Kidney glomerular epithelial cell (primary cell): ENCODE data around the gene TUFM.
A peak's percentile ranks its signal among the peaks of the same experiment; 100 is the strongest.
"Not testable (repeated sequence)": the region's sequence is repeated elsewhere in the genome, so short reads cannot be mapped to it uniquely, and the experiment has no call there.

Source experiments
- DNase-seq: peaks from one replicate; lab custom pipeline; 2025; lab: John Stamatoyannopoulos, UW

Gene TUFM

DNA sequence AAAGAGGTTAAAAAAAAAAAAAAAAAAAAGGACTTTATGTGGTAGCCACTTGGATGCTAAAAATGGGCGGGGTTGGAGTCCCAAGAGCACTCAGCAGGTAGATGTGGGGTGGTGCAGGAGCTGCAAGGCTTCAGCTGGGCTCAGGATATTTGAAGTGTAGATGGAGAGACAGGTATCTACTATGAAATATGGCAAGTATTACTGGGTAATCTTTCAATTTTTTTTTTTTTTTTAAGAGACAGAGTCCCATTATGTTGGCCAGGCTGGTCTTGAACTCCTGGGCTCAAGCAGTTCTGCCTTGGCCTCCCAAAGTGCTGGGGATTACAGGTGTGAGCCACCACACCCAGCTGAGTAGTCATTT is 7.6 kb downstream of the TUFM start:
- DNase-seq: no peak

DNA sequence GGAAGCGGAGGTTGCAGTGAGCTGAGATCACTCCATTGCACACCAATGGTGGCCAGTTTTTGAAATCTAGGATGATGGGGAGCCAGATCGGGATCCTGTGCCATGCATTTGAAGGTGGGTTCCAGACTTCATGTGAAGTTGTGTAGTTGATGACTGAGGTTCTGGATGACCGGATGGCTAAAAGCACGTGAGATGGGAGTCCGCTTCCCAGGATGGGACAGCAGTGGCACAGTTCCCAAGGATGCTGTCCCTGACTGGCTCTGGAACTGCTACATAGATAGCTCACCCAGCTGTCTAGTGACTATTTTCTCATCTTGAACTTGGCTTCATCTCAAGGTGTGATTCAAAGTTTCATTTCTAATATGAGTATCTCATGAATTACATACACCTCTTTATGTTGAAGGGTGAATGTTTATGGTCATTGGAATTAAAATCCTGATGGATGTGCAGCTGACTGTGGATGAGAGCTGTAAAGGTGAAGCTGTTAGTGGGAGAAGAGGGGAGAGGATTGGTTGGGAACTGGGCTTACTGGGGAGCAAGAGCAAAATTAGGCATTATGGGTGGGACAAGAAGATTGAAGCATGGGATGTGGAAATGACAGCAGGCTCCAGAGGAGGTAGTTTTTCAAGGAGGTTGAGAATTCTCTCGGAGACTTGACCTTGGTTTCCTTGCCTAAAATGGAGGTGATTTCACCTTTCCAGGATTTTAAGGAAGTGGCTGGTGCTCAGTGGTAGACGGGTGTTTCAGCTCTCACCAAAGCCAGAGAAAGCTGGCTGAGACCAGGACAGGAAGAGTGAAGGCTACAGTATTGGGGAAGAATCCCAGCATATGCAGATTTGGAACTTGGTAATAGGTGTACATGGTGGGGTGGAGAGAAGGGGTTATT is 8.2 kb downstream of the TUFM start:
- no peak for DNase-seq

DNA sequence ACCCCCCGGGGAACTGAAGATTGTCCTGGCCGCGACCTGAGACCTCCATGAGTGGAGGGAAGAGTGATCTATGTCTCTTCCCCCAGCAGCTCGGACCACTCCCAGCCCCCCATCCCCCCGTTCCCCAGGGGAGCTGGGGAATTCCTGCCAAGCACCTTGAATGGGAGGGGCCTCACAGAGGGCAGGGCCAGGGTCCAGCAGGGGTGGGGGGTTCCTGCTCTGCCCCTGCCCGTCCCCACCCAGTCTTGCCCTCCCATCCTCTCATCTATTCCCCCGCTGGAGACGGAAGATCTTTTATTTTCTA is 9.4 kb downstream of the TUFM start:
- DNase-seq: no peak

DNA sequence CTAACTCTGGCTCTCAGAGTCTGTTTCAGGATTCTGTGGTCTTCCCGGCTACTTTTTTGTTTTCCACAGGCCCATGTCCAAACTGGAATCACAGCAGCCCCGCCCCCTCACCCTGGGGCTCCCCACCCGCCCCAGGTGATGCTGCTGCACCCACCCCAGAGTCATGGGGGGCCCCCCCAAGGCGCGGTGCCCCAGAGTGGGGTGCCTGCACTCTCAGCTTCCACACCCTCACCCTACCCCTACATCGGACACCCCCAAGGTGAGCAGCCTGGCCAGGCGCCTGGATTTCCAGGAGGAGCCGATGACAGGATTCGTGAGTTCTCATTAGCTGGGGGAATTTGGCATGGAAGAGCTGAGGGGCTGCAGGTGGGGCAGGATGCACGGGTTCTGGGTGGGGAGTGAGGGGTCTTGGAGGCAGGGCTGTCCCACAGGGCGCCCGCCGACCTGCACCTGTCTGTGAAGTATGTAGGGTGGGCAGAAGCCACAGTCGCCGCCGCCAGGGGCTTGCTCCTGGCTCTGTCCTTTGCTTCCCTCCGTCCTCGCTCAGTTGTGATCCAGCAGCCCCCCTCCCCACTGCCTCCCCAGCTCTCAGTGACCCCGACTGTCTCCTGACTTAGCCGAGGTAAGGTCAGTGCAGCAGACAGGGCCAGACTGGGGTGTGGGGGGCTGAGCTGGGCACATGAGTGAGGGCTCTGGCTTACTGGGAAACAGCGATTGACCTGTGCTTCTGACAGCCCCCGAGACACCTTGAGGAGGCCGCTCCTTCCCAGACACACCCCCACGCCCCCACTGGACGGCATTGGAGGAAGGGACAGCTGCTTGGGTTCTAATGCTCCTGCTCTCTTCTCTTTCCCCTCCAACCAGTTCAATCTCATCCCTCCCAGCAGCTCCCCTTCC is 10.0 kb downstream of the TUFM start:
- DNase-seq: no peak

DNA sequence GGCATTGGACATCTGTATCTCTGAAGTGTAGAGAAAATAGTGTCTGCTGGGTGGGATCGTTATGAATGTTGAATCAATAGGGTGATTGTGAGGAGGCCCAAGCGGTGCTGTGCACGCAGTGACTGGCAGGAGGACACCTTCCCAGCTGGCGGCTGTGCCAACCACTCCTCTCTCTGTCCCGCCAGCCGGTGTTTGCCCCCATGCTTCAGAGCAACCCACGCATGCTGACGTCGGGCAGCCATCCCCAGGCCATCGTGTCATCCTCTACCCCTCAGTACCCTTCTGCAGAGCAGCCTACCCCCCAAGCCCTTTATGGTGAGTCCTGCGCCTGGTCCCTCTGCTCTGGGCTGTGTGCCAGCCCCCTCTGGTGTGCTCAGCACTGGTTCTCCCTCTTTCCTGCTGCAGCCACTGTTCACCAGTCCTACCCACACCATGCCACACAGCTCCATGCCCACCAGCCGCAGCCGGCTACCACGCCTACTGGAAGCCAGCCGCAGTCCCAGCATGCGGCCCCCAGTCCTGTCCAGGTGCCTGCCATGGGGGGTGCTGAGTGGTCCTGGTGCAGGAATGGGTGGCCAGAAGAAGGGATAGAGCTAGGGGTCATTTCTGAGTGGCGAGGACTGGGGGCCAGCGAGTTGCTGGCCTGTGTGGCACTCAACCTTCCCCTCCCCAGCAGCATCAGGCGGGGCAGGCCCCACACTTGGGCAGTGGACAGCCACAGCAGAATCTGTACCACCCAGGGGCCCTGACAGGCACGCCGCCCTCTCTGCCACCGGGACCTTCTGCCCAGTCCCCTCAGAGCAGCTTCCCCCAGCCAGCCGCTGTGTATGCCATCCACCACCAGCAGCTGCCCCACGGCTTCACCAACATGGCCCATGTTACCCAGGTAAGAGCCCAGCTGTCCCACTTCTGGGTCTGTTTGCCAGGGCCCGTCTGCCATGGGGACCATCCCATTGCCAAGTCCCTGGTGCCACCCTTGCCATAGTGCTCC is 11.0 kb downstream of the TUFM start:
- no peak for DNase-seq

DNA sequence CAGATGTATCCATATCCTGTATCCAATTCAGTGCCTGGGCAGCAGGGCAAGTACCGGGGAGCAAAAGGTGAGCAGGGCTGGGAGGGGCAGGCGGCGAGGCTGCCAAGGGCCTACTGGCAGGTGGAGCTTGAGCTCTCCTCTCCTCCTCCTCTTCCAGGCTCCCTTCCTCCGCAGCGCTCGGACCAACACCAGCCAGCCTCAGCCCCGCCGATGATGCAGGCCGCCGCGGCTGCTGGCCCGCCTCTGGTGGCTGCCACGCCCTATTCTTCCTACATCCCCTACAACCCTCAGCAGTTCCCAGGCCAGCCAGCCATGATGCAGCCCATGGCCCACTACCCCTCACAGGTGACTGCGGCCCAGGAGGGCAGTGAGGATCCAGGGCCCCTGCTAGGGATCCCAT is 11.8 kb downstream of the TUFM start:
- DNase-seq: no peak

DNA sequence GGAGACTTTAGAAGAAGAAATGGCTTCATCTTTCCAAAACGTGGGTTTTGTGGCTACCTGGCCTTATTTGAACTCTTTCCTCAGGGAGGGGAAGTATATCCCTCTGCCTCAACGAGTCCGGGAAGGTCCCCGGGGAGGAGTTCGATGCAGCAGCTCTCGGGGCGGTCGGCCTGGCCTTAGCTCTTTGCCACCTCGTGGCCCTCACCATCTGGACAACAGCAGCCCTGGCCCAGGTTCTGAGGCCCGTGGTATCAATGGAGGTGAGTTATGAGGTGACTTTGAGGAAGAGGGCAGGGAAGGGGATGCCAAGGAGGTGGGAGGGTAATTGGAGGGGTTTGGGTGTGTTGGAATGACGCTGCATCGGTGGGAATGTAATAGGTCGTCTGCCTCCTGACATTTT is 15.6 kb downstream of the TUFM start:
- DNase-seq: no peak

DNA sequence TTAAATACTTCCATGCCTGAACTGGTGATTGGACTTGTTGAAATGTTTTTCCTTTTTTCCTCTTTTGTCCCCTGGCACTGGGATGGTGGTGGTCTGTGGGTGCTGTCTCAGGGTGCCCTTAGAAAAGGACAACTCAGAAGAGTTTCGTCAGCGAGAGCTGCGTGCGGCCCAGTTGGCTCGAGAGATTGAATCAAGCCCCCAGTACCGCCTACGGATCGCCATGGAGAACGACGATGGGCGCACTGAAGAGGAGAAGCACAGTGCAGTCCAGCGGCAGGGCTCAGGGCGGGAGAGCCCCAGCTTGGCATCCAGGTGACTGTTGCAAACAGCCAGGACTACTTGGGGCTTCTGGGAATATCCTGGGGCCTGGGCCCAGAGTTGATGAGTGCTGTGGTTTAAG is 16.4 kb downstream of the TUFM start:
- no peak for DNase-seq

DNA sequence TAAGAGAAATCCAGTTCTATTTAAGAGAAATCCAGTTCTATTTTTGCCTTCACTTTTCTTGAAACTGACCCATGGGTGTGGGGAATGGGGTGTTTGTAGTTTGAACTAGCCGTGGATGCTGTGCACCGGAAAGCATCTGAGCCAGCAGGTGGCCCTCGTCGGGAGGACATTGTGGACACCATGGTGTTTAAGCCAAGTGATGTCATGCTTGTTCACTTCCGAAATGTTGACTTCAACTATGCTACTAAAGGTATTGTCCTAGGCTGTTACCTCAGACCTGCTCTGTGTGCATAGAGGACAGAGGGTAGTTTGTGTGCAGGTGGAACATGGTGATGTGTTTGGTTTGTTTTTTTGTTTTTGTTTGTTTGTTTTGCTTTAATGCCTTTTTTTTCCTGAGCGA is 20.0 kb downstream of the TUFM start:
- DNase-seq: no peak

DNA sequence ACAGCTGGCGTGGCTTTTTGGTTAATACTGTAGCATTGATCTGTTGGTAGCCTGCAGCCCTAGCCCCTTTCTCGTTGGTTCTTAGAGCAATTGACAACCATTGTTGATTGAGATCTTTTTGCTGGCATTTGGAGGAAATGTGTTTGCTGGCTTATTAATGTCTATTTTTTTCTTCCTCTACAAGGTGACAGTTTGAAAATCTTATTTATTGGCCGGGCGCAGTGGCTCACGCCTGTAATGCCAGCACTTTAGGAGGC is 21.5 kb downstream of the TUFM start:
- DNase-seq: no peak

DNA sequence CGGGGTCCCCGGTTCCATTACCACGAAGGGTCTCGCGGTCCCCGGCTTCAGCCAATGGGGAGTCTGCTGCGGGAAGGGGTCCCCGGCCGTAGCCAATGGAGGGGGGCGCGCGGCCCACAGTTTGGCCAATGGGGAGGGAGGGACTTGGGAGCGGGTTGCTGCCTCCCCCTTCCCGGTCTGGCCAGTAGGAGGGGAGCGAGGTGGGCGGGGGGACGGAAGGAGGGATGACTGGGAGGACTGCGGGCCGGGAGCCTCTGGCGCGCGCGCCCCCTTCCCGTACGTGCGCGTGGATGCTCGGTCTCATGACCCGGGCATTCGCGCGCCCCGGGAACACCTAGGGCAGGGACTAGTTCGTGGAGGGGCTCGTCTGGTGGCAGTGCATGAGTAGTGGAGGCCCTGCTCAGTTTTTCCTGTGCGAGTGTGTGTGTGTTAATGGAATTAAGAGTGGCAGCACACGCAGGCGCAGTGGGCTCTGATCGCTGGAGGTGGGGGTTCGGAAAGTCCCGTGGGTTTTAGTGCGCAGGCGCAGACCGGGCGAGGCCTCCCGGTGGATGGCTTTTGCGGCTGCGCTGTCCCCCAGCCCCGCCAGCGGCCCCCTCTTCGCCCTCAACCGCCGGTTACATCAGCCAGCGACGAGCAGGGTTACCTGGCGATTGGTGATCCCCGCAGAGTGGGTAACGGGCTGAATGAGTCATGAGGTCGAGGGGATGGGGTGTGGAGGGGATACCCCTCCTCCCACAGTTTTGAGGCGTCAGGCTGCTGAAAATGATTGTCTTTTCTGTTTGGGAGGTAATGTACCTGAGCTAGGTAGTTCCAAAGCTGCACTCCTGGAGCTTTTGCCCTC is 22.1 kb downstream of the TUFM start:
- DNase-seq: peak; percentile 89

DNA sequence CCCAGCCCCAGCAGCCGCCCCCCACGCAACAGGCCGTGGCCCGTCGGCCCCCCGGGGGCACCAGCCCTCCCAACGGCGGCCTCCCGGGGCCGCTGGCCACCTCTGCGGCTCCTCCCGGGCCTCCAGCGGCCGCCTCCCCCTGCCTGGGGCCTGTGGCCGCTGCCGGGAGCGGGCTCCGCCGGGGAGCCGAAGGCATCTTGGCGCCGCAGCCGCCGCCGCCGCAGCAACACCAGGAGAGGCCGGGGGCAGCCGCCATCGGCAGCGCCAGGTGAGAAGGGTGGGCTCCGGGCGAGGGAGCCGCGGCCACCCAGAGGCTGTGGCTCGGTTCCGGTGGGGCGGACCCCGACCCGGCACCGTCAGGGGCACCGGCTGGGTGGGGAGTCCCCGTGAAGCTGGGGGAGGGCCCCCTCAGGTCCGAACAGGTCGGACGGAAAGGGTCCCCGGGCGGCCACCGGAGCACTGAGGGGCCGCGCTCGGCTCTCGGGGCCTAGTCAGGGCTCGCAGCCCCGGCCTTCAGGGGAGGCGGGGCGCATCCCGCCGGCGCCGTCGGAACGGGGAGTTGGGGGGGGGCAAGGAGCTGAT is 22.8 kb downstream of the TUFM start:
- no peak for DNase-seq

DNA sequence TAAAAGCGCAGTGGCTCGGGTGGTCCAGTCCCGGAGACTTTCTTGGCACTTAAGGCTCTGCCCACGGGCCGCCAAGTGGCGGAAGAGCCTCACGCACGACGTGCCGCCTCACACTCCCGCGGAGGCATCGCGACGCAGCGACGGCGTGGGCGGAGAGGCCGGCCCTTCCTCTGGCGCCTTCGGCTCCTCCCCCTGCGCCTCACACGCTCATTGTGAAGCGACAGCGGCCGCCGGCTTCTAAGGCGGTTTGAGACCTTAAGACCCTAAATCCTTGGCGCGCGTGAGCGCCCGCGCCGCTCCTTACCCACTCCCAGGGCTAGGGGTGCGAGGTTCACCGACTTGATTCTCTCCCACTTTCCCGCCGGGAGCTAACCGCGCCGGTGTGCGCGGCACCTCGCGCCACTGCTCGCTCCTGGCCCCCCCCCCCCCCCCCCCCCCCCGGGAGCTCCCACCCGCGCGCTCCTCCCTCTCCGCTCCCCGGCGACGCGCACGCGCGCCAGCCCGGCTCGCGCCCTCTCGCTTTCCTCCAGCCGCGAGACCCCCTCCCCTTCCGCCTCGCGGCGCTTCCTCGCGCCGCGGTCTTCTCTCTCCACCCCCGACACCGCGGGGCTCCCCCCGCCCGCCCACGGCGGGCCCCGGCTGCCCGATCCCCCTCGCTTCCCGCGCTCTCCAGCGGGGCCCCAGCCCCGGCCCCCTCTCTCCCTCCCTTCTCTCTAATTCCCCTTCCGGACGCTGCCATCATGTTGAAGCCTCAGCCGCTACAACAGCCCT is 23.4 kb downstream of the TUFM start, which contains the start of gene ATXN2L:
ATXN2L (plus strand) TSS at position 480 of the 771 bp plus-strand sequence; CDS start at position 741, 261 bp downstream.
- peak; percentile 82 for DNase-seq

DNA sequence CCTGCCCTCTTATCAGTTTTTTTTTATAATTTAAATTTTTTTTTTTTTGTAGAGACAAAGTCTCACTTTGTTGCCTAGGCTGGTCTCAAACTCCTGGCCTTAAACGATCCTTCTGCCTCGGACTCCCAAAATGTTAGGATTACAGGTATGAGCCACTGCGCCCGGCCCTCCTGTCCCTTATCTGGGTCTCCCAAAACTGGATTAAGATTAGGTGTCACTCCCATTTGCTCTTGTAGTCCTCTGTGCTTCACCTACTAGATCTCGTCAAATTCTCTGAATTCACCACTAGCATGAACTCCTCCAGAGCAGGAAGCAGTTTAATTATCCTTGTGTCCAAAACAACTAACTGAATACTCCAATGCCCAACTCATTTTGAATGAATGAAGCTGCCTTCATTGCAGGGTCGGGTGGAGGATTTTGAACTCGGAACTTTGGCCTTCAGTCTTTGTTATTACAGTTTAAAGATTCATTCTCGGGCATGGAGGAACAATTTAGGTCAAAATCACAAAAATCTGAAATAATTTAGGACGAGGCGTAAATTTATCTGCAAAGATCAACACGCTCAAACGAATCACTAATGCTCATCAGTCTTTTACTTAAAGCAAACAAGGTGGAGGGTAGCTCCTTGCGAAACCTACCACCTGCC is 24.2 kb downstream of the TUFM start:
- DNase-seq: no peak

DNA sequence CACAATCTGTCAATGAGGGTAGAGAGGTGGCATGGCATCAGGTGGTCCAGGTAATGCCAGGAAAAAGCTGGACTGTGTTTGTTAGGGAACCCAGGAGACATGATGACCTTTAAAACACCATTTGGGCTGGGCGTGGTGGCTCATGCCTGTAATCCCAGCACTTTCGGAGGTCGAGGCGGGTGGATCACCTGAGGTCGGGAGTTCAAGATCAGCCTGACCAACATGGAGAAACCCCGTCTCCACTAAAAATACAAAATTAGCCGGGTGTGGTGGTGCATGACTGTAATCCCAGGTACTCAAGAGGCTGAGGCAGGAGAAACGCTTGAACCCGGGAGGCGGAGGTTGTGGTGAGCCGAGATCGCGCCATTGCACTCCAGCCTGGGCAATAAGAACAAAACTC is 25.6 kb downstream of the TUFM start:
- DNase-seq: not testable (repeated sequence)

DNA sequence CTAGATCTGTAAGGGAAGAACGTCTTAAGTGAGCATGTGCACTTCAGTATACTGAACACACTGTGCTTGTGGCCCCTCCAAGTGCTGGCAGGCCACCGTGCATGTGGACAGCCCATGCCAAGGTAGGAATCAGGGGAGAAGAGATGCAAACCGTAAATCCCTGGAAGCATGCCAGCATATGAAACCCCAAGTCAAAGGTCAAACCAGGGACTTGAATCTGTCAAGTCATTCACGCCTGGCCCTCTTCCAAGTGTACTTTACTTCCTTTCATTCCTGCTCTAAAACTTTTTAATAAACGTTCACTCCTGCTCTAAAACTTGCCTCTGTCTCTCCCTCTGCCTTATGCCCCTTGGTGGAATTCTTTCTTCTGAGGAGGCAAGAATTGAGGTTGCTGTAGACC is 26.1 kb downstream of the TUFM start:
- DNase-seq: no peak

DNA sequence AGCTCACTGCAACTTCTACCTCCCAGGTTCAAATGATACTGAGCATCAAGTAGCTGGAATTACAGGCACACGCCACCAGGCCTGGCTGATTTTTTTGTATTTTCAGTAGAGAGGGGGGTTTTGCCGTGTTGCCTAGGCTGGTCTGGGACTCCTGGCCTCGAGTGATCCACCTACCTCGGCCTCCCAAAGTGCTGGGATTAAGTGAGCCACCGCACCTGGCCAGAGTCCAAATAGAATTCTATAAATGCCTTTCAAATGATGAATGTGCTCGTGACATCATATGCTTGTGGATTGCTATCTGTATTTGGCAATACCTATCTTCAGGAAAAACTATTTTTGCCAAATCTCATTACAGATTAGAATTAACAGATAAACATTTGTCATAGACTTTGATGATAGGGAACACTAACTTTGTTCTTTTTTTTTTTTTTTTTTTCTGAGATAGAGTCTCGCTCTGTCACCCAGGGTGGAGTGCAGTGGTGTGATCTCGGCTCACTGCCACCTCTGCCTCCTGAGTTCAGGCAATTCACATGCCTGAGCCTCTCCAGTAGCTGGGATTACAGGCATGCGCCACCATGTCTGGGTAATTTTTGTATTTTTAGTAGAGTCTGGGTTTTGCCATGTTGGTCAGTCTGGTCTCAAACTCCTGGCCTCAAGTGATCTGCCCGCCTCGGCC is 38.6 kb downstream of the TUFM start:
- DNase-seq: not testable (repeated sequence)

DNA sequence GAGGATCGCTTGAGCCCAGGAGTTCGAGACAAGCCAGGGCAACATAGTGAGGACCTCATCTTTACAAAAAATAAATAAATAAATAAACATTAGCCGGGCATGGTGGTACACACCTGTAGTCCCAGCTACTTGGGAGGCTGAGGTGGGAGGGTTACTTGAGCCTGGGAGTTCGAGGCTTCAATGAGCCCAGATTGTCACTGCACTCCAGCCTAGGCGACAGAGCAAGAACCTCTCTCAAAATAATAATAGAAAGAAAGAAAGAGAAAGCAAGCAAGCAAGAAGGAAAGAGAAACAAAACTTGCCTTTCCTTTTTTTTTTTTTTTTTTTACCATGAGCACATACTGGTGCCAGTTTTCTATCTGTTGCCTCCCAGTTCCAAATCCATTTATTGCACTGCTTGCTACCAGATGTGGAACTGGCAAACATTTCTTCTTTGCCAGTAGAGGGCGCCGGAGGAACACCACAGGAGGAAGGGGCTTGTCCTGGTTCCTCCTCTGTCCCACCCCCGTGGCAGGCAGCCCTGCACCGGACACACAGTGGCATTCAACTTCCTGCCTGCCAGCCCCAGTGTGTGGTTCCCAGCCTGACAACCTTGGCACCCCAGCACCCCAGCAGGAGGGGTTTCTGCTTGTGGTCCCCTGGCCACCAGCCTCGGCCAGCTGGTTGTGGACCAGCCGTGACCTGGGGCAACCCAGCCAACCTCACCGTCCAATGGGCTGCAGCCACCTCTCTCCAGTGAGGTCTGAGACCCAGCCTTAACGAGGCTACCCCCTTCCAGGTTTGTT is 43.7 kb downstream of the TUFM start:
- peak; percentile 36 for DNase-seq
